GM19023 (cell line): Measurements from ENCODE around the gene GON4L.
"Not testable (repeated sequence)": the region's sequence is repeated elsewhere in the genome, so short reads cannot be mapped to it uniquely, and the experiment has no call there.

Experiments used
- ATAC-seq: cut with Tn5 transposase; IDR thresholded peaks from one replicate; pipeline ENCODE4 v1.9.1; 2021; ENCODE audit warnings: mild to moderate bottlenecking, moderate library complexity; ENCODE audit not compliant: unreplicated experiment

GON4L gene

GRCh38 chr1:155872527-155872926 lies 15.5 kb upstream of the GON4L start:
- ATAC-seq: no peak

- no peak for ATAC-seq
These were observed 14.4 kb upstream of the GON4L start for GRCh38 chr1:155871390-155871789.

- ATAC-seq: no peak
These were observed 10.8 kb upstream of the GON4L start for GRCh38 chr1:155867766-155868165.

GRCh38 chr1:155864393-155864792 lies 7.4 kb upstream of the GON4L start:
- no peak for ATAC-seq

- ATAC-seq: no peak
These were observed 4.9 kb upstream of the GON4L start for GRCh38 chr1:155861896-155862295.

- ATAC-seq: no peak
These were observed 4.0 kb upstream of the GON4L start for GRCh38 chr1:155860970-155861510.

GRCh38 chr1:155859881-155860871 lies 3.2 kb upstream of the GON4L start:
- peak; percentile 33 for ATAC-seq

GRCh38 chr1:155859234-155859829 lies 2.3 kb upstream of the GON4L start, which contains the start of gene SYT11:
Gene SYT11 (plus strand): TSS chr1:155859567. CDS start chr1:155859762, 195 bp downstream.
- peak; percentile 52 for ATAC-seq

- ATAC-seq: no peak
These were observed 1.8 kb upstream of the GON4L start for GRCh38 chr1:155858800-155859233.

GRCh38 chr1:155856257-155856974 lies 598 bp downstream of the GON4L start:
- ATAC-seq: no peak

GRCh38 chr1:155850345-155850744 lies 6.7 kb downstream of the GON4L start:
- no peak for ATAC-seq

- no peak for ATAC-seq
These were observed 9.0 kb downstream of the GON4L start for GRCh38 chr1:155847823-155848529.

GRCh38 chr1:155844860-155845421 lies 12.1 kb downstream of the GON4L start:
- no peak for ATAC-seq

GRCh38 chr1:155840386-155840785 lies 16.6 kb downstream of the GON4L start:
- no peak for ATAC-seq

GRCh38 chr1:155835548-155835947 lies 21.5 kb downstream of the GON4L start:
- no peak for ATAC-seq

GRCh38 chr1:155834927-155835399 lies 22.1 kb downstream of the GON4L start:
- not testable (repeated sequence) for ATAC-seq

GRCh38 chr1:155834296-155834926 lies 22.6 kb downstream of the GON4L start:
- ATAC-seq: no peak

- no peak for ATAC-seq
These were observed 23.2 kb downstream of the GON4L start for GRCh38 chr1:155833665-155834295.
